MM.1S (cell line): Measurements from ENCODE around the gene CP.

Experiments used
- EZH2 ChIP-seq: fragments of 300-600 bp; sonication (generic); optimal IDR thresholded peaks from 2 replicates; pipeline ENCODE3; 2017; ENCODE audit warnings: low read depth, mild to moderate bottlenecking, antibody characterized with exemption, low read length, mixed read lengths
- EZH2phosphoT487 ChIP-seq: fragments of 300-600 bp; sonication (generic); IDR thresholded peaks from 2 replicates; pipeline ENCODE4 v1.6.1; 2018; ENCODE audit warnings: antibody characterized with exemption, low read length
- TF ChIP-seq, protein P1 (sequence below): fragments of 300-600 bp; sonication (generic); IDR thresholded peaks from 2 replicates; pipeline ENCODE4 v1.5.1; 2016; ENCODE audit warnings: antibody characterized with exemption, low read length, mixed read lengths

DNA sequence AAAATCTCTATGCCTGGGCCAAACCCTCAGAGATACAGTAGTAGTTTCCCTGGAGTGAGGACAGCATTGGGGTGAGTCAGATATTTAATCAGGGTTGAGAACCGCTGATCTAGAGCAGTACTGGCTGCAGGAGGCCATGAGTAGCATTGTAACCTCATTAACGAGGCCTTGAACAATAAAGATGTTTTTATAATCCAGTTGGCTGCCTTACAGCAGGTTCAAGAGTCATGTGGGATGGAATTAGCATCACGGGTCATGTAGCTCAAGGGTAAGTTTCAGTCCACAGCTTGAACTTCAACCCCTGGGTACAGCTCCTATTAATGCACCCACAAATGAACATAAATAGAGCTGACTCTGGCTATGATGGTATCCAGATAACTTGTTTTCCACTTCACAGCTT lies 87.1 kb downstream of the CP start:
- TF ChIP-seq, protein P1, sequence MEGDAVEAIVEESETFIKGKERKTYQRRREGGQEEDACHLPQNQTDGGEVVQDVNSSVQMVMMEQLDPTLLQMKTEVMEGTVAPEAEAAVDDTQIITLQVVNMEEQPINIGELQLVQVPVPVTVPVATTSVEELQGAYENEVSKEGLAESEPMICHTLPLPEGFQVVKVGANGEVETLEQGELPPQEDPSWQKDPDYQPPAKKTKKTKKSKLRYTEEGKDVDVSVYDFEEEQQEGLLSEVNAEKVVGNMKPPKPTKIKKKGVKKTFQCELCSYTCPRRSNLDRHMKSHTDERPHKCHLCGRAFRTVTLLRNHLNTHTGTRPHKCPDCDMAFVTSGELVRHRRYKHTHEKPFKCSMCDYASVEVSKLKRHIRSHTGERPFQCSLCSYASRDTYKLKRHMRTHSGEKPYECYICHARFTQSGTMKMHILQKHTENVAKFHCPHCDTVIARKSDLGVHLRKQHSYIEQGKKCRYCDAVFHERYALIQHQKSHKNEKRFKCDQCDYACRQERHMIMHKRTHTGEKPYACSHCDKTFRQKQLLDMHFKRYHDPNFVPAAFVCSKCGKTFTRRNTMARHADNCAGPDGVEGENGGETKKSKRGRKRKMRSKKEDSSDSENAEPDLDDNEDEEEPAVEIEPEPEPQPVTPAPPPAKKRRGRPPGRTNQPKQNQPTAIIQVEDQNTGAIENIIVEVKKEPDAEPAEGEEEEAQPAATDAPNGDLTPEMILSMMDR, result no peak
- TF ChIP-seq EZH2 (no peak), EZH2phosphoT487 (no peak)
